ENCODE measurements around the gene KCNK17.

Gene KCNK17

GRCh38 chr6:39274471-39274870, 39.7 kb downstream of the KCNK17 start:
- Histone ChIP-seq H3K36me3 (replicated peaks in 1 of 2; ENCODE audit: control insufficient read depth in 2 of 2, insufficient read depth in 2 of 2, low read length in 2 of 2) (no peaks in the 10 kb centered on the region), H2BK5ac (ENCODE audit: low read length) (no peak overlapping the region), H3K4me2 (ENCODE audit: insufficient read depth, low read length, poor library complexity, severe bottlenecking) (no peak overlapping the region), H3K23ac (ENCODE audit: low read depth, low read length, poor library complexity) (no peak overlapping the region), H3K4me1 (ENCODE audit: control insufficient read depth in 2 of 2, insufficient read depth in 1 of 2, low read depth in 1 of 2, low read length in 2 of 2) (no peaks in the 10 kb centered on the region), H4K8ac (ENCODE audit: low read depth, low read length) (no peak overlapping the region), H2AFZ (ENCODE audit: low read length) (no peak overlapping the region), H3K79me1 (ENCODE audit: low read depth, low read length) (no peaks in the 10 kb centered on the region), H2BK120ac (ENCODE audit: low read depth, low read length) (no peak overlapping the region), H3K9ac (ENCODE audit: low read depth, low read length, poor library complexity) (no peak overlapping the region), H3K14ac (ENCODE audit: low read length) (no peak overlapping the region), H3K9me3 (replicated peaks in 1 of 2; ENCODE audit: control insufficient read depth in 2 of 2, insufficient read depth in 1 of 2, low read depth in 1 of 2, low read length in 2 of 2) (no peaks in the 10 kb centered on the region), H3K18ac (ENCODE audit: low read length) (no peak overlapping the region), H3K27ac (replicated peaks; ENCODE audit: low read length) (no peak overlapping the region), H4K91ac (ENCODE audit: low read depth, low read length, poor library complexity) (no peak overlapping the region), H2BK12ac (ENCODE audit: low read length) (no peak overlapping the region), H2AK5ac (ENCODE audit: low read depth, low read length) (no peak overlapping the region), H3K27me3 (ENCODE audit: control insufficient read depth in 3 of 3, insufficient read depth in 3 of 3, low read depth in 1 of 3, low read length in 3 of 3) (peaks cover 0 to 7% (median 0%) of the 10 kb centered on the region in 3 experiments), H3K4ac (ENCODE audit: low read length) (no peak overlapping the region), H3K4me3 (ENCODE audit: low read length in 2 of 2) (no peak overlapping the region), H2BK15ac (ENCODE audit: low read length) (no peak overlapping the region)
- WGBS, 2 donors (ENCODE audit: extremely low coverage in 2 of 2, insufficient read length in 2 of 2, insufficient replicate concordance in 1 of 2) = no CpG with 5 or more reads among the region's 4 CpGs
- no peak for DNase-seq (ENCODE audit: low spot score)

GRCh38 chr6:39273406-39273821, 40.8 kb downstream of the KCNK17 start:
- H3K4me3 ChIP-seq (ENCODE audit: low read length in 2 of 2) = no peak overlapping the region
- DNase-seq (ENCODE audit: low spot score) = no peak
- H3K4ac ChIP-seq (ENCODE audit: low read length) = no peak overlapping the region
- H3K4me2 ChIP-seq (ENCODE audit: insufficient read depth, low read length, poor library complexity, severe bottlenecking) = no peak overlapping the region
- H3K79me1 ChIP-seq (ENCODE audit: low read depth, low read length) = no peaks in the 10 kb centered on the region
- H2AK5ac ChIP-seq (ENCODE audit: low read depth, low read length) = peak overlapping the region; percentile 17
- H3K9ac ChIP-seq (ENCODE audit: low read depth, low read length, poor library complexity) = no peak overlapping the region
- H2BK15ac ChIP-seq (ENCODE audit: low read length) = no peak overlapping the region
- H4K91ac ChIP-seq (ENCODE audit: low read depth, low read length, poor library complexity) = no peak overlapping the region
- H2BK5ac ChIP-seq (ENCODE audit: low read length) = no peak overlapping the region
- no peak overlapping the region for H2BK12ac ChIP-seq (ENCODE audit: low read length)
- peaks cover 0 to 7% (median 0%) of the 10 kb centered on the region in 3 experiments for H3K27me3 ChIP-seq (ENCODE audit: control insufficient read depth in 3 of 3, insufficient read depth in 3 of 3, low read depth in 1 of 3, low read length in 3 of 3)
- H3K14ac ChIP-seq (ENCODE audit: low read length) = peak overlapping the region; percentile 23
- no peaks in the 10 kb centered on the region for H3K36me3 ChIP-seq (replicated peaks in 1 of 2; ENCODE audit: control insufficient read depth in 2 of 2, insufficient read depth in 2 of 2, low read length in 2 of 2)
- H2BK120ac ChIP-seq (ENCODE audit: low read depth, low read length) = peak overlapping the region; percentile 56
- no peak overlapping the region for H3K23ac ChIP-seq (ENCODE audit: low read depth, low read length, poor library complexity)
- H4K8ac ChIP-seq (ENCODE audit: low read depth, low read length) = no peak overlapping the region
- no peaks in the 10 kb centered on the region for H3K9me3 ChIP-seq (replicated peaks in 1 of 2; ENCODE audit: control insufficient read depth in 2 of 2, insufficient read depth in 1 of 2, low read depth in 1 of 2, low read length in 2 of 2)
- no peak overlapping the region for H3K27ac ChIP-seq (replicated peaks; ENCODE audit: low read length)
- H2AFZ ChIP-seq (ENCODE audit: low read length) = no peak overlapping the region
- WGBS, 2 donors (ENCODE audit: extremely low coverage in 2 of 2, insufficient read length in 2 of 2, insufficient replicate concordance in 1 of 2) = no CpG with 5 or more reads among the region's 6 CpGs
- H3K4me1 ChIP-seq (ENCODE audit: control insufficient read depth in 2 of 2, insufficient read depth in 1 of 2, low read depth in 1 of 2, low read length in 2 of 2) = peaks cover 0 to 2% of the 10 kb centered on the region in 2 donors
- H3K18ac ChIP-seq (ENCODE audit: low read length) = no peak overlapping the region

GRCh38 chr6:39269961-39270360, 44.3 kb downstream of the KCNK17 start:
- Histone ChIP-seq H2BK120ac (ENCODE audit: low read depth, low read length) (no peak overlapping the region), H3K14ac (ENCODE audit: low read length) (no peak overlapping the region), H4K8ac (ENCODE audit: low read depth, low read length) (no peak overlapping the region), H3K4me3 (ENCODE audit: low read length in 2 of 2) (no peak overlapping the region), H3K9ac (ENCODE audit: low read depth, low read length, poor library complexity) (no peak overlapping the region), H2BK12ac (ENCODE audit: low read length) (no peak overlapping the region), H3K36me3 (replicated peaks in 1 of 2; ENCODE audit: control insufficient read depth in 2 of 2, insufficient read depth in 2 of 2, low read length in 2 of 2) (no peaks in the 10 kb centered on the region), H3K79me1 (ENCODE audit: low read depth, low read length) (no peaks in the 10 kb centered on the region), H3K9me3 (replicated peaks in 1 of 2; ENCODE audit: control insufficient read depth in 2 of 2, insufficient read depth in 1 of 2, low read depth in 1 of 2, low read length in 2 of 2) (no peaks in the 10 kb centered on the region), H3K27me3 (ENCODE audit: control insufficient read depth in 3 of 3, insufficient read depth in 3 of 3, low read depth in 1 of 3, low read length in 3 of 3) (peaks cover 0 to 3% (median 0%) of the 10 kb centered on the region in 3 experiments), H2BK5ac (ENCODE audit: low read length) (no peak overlapping the region), H4K91ac (ENCODE audit: low read depth, low read length, poor library complexity) (no peak overlapping the region), H3K4me2 (ENCODE audit: insufficient read depth, low read length, poor library complexity, severe bottlenecking) (no peak overlapping the region), H2BK15ac (ENCODE audit: low read length) (no peak overlapping the region), H3K27ac (replicated peaks; ENCODE audit: low read length) (no peak overlapping the region), H3K18ac (ENCODE audit: low read length) (no peak overlapping the region), H2AK5ac (ENCODE audit: low read depth, low read length) (no peak overlapping the region), H3K23ac (ENCODE audit: low read depth, low read length, poor library complexity) (no peak overlapping the region), H3K4ac (ENCODE audit: low read length) (no peak overlapping the region), H3K4me1 (ENCODE audit: control insufficient read depth in 2 of 2, insufficient read depth in 1 of 2, low read depth in 1 of 2, low read length in 2 of 2) (peaks cover 0 to 2% of the 10 kb centered on the region in 2 donors), H2AFZ (ENCODE audit: low read length) (no peak overlapping the region)
- DNase-seq (ENCODE audit: low spot score) = no peak
- WGBS, 2 donors (ENCODE audit: extremely low coverage in 2 of 2, insufficient read length in 2 of 2, insufficient replicate concordance in 1 of 2) = no CpG with 5 or more reads among the region's 1 CpG

- Histone ChIP-seq H4K8ac (ENCODE audit: low read depth, low read length) (no peak overlapping the region), H2BK12ac (ENCODE audit: low read length) (no peak overlapping the region), H3K4me2 (ENCODE audit: insufficient read depth, low read length, poor library complexity, severe bottlenecking) (no peak overlapping the region), H3K79me1 (ENCODE audit: low read depth, low read length) (no peaks in the 10 kb centered on the region), H3K18ac (ENCODE audit: low read length) (no peak overlapping the region), H4K91ac (ENCODE audit: low read depth, low read length, poor library complexity) (no peak overlapping the region), H2AFZ (ENCODE audit: low read length) (no peak overlapping the region), H3K4ac (ENCODE audit: low read length) (no peak overlapping the region), H2BK15ac (ENCODE audit: low read length) (no peak overlapping the region), H3K4me1 (ENCODE audit: control insufficient read depth in 2 of 2, insufficient read depth in 1 of 2, low read depth in 1 of 2, low read length in 2 of 2) (peaks cover 0 to 2% of the 10 kb centered on the region in 2 donors), H3K4me3 (ENCODE audit: low read length in 2 of 2) (no peak overlapping the region), H3K27ac (replicated peaks; ENCODE audit: low read length) (no peak overlapping the region), H2BK5ac (ENCODE audit: low read length) (no peak overlapping the region), H3K9ac (ENCODE audit: low read depth, low read length, poor library complexity) (no peak overlapping the region), H3K9me3 (replicated peaks in 1 of 2; ENCODE audit: control insufficient read depth in 2 of 2, insufficient read depth in 1 of 2, low read depth in 1 of 2, low read length in 2 of 2) (no peaks in the 10 kb centered on the region), H2BK120ac (ENCODE audit: low read depth, low read length) (no peak overlapping the region), H2AK5ac (ENCODE audit: low read depth, low read length) (no peak overlapping the region), H3K27me3 (ENCODE audit: control insufficient read depth in 3 of 3, insufficient read depth in 3 of 3, low read depth in 1 of 3, low read length in 3 of 3) (peaks cover 0 to 3% (median 0%) of the 10 kb centered on the region in 3 experiments), H3K36me3 (replicated peaks in 1 of 2; ENCODE audit: control insufficient read depth in 2 of 2, insufficient read depth in 2 of 2, low read length in 2 of 2) (no peaks in the 10 kb centered on the region), H3K14ac (ENCODE audit: low read length) (no peak overlapping the region), H3K23ac (ENCODE audit: low read depth, low read length, poor library complexity) (no peak overlapping the region)
- no peak for DNase-seq (ENCODE audit: low spot score)
- WGBS, 2 donors (ENCODE audit: extremely low coverage in 2 of 2, insufficient read length in 2 of 2, insufficient replicate concordance in 1 of 2) = no CpG with 5 or more reads among the region's 3 CpGs
Measured at GRCh38 chr6:39268721-39269120, 45.5 kb downstream of the KCNK17 start.

Measured in neuronal stem cell (in vitro differentiated cells).